Suprapubic skin (tissue), 4 donors: ENCODE data around the gene BRWD1. TPM values are rescaled to one million over a fixed set of nuclear protein-coding genes. Genes with fewer than 3 reads are reported as not detected.
"Not testable (repeated sequence)": the region's sequence is repeated elsewhere in the genome, so short reads cannot be mapped to it uniquely, and the experiment has no call there.

Experiments
- DNase-seq, 2 donors: peaks; one replicate each; pipeline ENCODE4 v3.0.0-alpha.2; 2019; ENCODE audit warnings: low spot score in 2 of 2
- H3K27ac ChIP-seq: fragments of 200-600 bp; sonication (generic); one replicate; pipeline ENCODE4 v1.5.1; 2019
- H3K27me3 ChIP-seq: fragments of 200-600 bp; sonication (generic); one replicate; pipeline ENCODE4 v1.5.1; 2019
- H3K36me3 ChIP-seq: fragments of 200-600 bp; sonication (generic); one replicate; pipeline ENCODE4 v1.5.1; 2019
- H3K4me1 ChIP-seq: fragments of 200-600 bp; sonication (generic); one replicate; pipeline ENCODE4 v1.5.1; 2019
- H3K4me3 ChIP-seq: fragments of 200-600 bp; sonication (generic); one replicate; pipeline ENCODE4 v1.5.1; 2019; ENCODE audit warnings: mild to moderate bottlenecking
- H3K9me3 ChIP-seq: fragments of 200-600 bp; sonication (generic); one replicate; pipeline ENCODE4 v1.5.1; 2019
- CTCF ChIP-seq, 2 donors: fragments of 200-600 bp in 1 of 2; fragments of 450-650 bp in 1 of 2; sonication (generic) in 1 of 2; IDR thresholded peaks; one replicate each; pipeline ENCODE4 v1.5.1; 2016 to 2019; ENCODE audit warnings: antibody characterized with exemption in 2 of 2, mild to moderate bottlenecking in 1 of 2, moderate library complexity in 1 of 2
- EP300 ChIP-seq: sonication (generic); formaldehyde crosslinking; IDR thresholded peaks from one replicate; pipeline ENCODE4 v1.6.1; 2017; ENCODE audit warnings: antibody characterized with exemption
- POLR2A ChIP-seq, 2 donors: fragments of 450-650 bp; IDR thresholded peaks; one replicate each; pipeline ENCODE4 v1.6.1; 2017; ENCODE audit warnings: antibody characterized with exemption in 2 of 2, mild to moderate bottlenecking in 2 of 2, moderate library complexity in 2 of 2
- POLR2AphosphoS5 ChIP-seq, 3 donors: sonication (generic); formaldehyde crosslinking; IDR thresholded peaks; one replicate each; pipeline ENCODE4 v1.6.1; 2017; ENCODE audit warnings: antibody characterized with exemption in 3 of 3
- WGBS: methylation state at CpG from one replicate; pipeline ENCODE4 v1.1.5; 2018; 5-methylcytosine and 5-hydroxymethylcytosine counted together
- total RNA-seq, 4 donors: library from RNA; depleted of rRNA; stranded (reverse); fragments of >200 nt; gene quantifications; one replicate each; pipeline ENCODE4 v1.1.0, GENCODE V29; 2016

Gene BRWD1
- total RNA-seq, 4 donors from 2014 or later: 45.7 to 143 (median 63.1) TPM

- H3K27ac ChIP-seq: no peak overlapping the region
- H3K27me3 ChIP-seq: no peaks in the 10 kb centered on the region
- WGBS: 82% methylated on average over 3 of the region's 3 CpGs
- DNase-seq: no peak
- TF ChIP-seq POLR2A (IDR thresholded peaks at IDR 0.05) (no peak), EP300 (no peak), CTCF (IDR thresholded peaks at IDR 0.05) (no peak), POLR2AphosphoS5 (IDR thresholded peaks at IDR 0.05) (no peak)
- H3K36me3 ChIP-seq: peaks cover 68% of the 10 kb centered on the region
- no peaks in the 10 kb centered on the region for H3K4me1 ChIP-seq
- no peak overlapping the region for H3K4me3 ChIP-seq
- no peaks in the 10 kb centered on the region for H3K9me3 ChIP-seq
These were observed 80.6 kb downstream of the BRWD1 start for GRCh38 chr21:39232861-39233291.

DNA sequence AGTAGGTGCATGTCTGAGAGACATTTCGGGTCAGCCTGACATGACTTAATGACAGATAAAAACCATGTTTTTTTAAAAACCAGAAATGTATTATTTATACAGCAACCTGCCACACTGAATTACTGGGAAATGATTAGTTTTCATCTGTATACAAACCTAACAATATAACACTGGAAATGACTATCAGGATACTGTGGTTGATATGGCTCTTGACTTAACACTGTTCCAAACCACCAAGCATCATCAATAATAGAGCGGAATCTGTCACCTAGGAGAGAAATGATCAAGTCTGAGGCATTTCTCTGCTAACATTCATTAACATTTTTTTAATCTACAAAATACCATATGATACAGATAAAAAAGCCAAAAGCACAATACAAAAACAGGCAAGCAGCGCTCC, 88.5 kb downstream of the BRWD1 start:
- WGBS: 96% methylated on average over 3 of the region's 3 CpGs
- TF ChIP-seq CTCF (IDR thresholded peaks at IDR 0.05): no peak
- no peak for TF ChIP-seq POLR2A (IDR thresholded peaks at IDR 0.05)
- no peak for TF ChIP-seq EP300
- no peak for TF ChIP-seq POLR2AphosphoS5 (IDR thresholded peaks at IDR 0.05)
- no peaks in the 10 kb centered on the region for H3K9me3 ChIP-seq
- H3K4me3 ChIP-seq: no peak overlapping the region
- H3K36me3 ChIP-seq: peaks cover 49% of the 10 kb centered on the region
- no peak for DNase-seq
- H3K27me3 ChIP-seq: no peaks in the 10 kb centered on the region
- H3K27ac ChIP-seq: no peak overlapping the region
- no peaks in the 10 kb centered on the region for H3K4me1 ChIP-seq

DNA sequence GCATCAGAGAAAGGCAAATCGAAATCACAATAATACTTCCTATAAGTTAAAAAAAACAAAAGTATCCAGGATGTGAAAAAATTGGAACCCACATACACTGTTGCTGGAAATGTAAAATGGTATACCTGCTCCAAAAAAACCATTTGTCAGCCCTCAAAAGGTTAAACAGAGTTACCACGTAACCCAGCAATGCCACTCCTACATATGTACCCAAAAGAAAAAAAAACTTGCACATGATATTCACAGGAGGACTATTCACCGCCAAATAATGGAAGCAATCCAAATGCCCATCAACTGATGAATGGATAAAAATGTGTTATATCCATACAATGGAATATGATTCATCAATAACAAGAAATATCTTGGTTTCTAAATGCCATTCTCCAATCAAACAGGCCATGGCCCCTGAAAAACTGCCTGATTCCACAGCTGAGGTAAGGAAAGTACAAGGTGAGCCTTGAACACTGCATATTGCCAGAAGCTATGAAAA, 91.4 kb downstream of the BRWD1 start:
- H3K36me3 ChIP-seq: peaks cover 52% of the 10 kb centered on the region
- no peaks in the 10 kb centered on the region for H3K4me1 ChIP-seq
- no peaks in the 10 kb centered on the region for H3K27me3 ChIP-seq
- 88% methylated on average over 3 of the region's 3 CpGs for WGBS
- DNase-seq: no peak
- no peaks in the 10 kb centered on the region for H3K9me3 ChIP-seq
- H3K27ac ChIP-seq: no peak overlapping the region
- TF ChIP-seq POLR2AphosphoS5 (IDR thresholded peaks at IDR 0.05) (no peak), EP300 (no peak), CTCF (IDR thresholded peaks at IDR 0.05) (no peak)
- H3K4me3 ChIP-seq: no peak overlapping the region

DNA sequence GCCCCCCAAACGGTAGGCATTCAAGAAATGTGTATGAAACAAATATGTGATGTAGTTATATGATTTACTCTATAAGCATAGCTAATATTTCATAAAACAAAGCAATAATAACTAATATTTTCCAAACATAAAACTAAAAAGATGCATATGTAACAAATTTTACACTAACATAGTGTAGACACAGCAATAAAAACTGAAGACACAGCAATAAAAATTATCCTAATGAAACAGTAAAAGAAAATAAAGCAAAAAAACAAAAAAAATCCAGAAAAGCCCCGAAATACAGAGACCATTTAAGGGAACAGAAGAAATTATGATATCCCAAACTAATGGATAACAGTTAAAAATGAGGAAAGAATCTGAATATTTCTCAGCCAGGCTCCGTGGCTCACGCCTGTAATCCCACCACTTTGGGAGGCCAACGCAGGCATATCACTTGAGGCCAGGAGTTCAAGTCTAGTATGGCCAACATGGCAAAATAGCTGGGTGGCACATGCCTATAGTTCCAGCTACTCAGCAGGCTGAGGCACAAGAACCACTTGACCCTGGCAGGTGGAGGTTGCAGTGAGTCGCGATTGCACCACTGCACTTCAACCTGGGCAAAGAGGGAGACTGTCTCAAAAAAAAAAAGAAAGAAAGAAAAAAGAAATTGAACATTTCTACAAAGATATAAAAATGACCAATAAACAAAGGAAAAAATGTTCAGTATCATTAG, 92.0 kb downstream of the BRWD1 start:
- H3K36me3 ChIP-seq: peaks cover 51% of the 10 kb centered on the region
- 95% methylated on average over 7 of the region's 7 CpGs for WGBS
- DNase-seq: no peak
- H3K27ac ChIP-seq: no peak overlapping the region
- no peak overlapping the region for H3K4me3 ChIP-seq
- no peaks in the 10 kb centered on the region for H3K27me3 ChIP-seq
- TF ChIP-seq POLR2AphosphoS5 (IDR thresholded peaks at IDR 0.05): no peak
- TF ChIP-seq POLR2A (IDR thresholded peaks at IDR 0.05): no peak
- no peak for TF ChIP-seq EP300
- TF ChIP-seq CTCF (IDR thresholded peaks at IDR 0.05): no peak
- H3K9me3 ChIP-seq: no peaks in the 10 kb centered on the region
- no peaks in the 10 kb centered on the region for H3K4me1 ChIP-seq

DNA sequence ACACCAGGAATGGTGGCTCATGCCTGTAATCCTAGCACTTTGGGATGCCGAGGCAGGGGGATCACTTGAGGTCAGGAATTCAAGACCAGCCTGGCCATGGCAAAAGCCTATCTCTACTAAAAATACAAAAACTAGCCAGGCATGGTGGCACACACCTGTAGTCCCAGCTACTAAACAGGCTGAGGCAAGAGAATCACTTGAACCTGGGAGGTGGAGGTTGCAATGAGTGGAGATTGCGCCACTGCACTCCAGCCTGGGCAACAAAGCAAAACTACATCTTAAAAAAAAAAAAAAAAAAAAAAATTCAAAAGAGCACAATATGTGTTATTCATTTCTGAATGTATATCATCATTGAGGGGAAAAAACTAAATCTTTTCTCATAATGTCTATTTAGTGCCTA, 92.6 kb downstream of the BRWD1 start:
- 94% methylated on average over 2 of the region's 2 CpGs for WGBS
- DNase-seq, H3K27me3 ChIP-seq, H3K27ac ChIP-seq, H3K4me3 ChIP-seq, H3K9me3 ChIP-seq, H3K4me1 ChIP-seq: not testable (repeated sequence)
- peaks cover 52% of the 10 kb centered on the region for H3K36me3 ChIP-seq
